ENCODE measurements around the gene SPIB. TPM values are rescaled to one million over a fixed set of nuclear protein-coding genes. Genes with fewer than 3 reads are reported as not detected.

SPIB gene
- polyA plus RNA-seq, 1 experiment = not detected

DNA sequence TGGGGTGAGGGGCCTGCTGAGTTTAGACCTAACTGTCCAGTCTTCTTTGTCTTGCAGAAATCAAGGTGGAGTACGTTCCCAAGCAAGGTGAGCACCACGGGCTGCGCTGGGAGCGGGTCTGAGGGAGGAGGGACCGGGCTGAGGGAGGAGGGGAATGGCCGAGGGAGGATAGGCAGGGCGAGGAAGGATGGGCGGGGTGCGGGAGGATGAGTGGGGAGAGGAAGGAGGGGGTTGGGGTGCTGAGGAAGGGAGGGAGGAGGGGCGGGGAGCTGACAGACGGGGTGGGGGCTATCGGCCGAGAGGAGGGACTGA is 32.4 kb downstream of the SPIB start:
- TF ChIP-seq, protein P1, sequence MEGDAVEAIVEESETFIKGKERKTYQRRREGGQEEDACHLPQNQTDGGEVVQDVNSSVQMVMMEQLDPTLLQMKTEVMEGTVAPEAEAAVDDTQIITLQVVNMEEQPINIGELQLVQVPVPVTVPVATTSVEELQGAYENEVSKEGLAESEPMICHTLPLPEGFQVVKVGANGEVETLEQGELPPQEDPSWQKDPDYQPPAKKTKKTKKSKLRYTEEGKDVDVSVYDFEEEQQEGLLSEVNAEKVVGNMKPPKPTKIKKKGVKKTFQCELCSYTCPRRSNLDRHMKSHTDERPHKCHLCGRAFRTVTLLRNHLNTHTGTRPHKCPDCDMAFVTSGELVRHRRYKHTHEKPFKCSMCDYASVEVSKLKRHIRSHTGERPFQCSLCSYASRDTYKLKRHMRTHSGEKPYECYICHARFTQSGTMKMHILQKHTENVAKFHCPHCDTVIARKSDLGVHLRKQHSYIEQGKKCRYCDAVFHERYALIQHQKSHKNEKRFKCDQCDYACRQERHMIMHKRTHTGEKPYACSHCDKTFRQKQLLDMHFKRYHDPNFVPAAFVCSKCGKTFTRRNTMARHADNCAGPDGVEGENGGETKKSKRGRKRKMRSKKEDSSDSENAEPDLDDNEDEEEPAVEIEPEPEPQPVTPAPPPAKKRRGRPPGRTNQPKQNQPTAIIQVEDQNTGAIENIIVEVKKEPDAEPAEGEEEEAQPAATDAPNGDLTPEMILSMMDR (IDR thresholded peaks at IDR 0.05; ENCODE audit: low read depth, low read length) = no peak
- H3K27ac ChIP-seq (ENCODE audit: low read depth, low read length) = no peak overlapping the region
- ChIA-PET CTCF (interaction anchor here (1.7 kb wide), 1 partner anchor 11 kb away, joined by 6 read pairs; no protein-coding TSS in a partner anchor), POLR2A (no interaction called here)
- H3K27me3 ChIP-seq (ENCODE audit: control insufficient read depth, insufficient read depth, low read length) = peaks cover 5% of the 10 kb centered on the region
- no peak overlapping the region for H3K4me3 ChIP-seq (ENCODE audit: low read depth, low read length)
- H3K9me3 ChIP-seq (ENCODE audit: control insufficient read depth, insufficient read depth, low read length) = no peaks in the 10 kb centered on the region; the same call in 1 of the 2 replicates
- DNase-seq (ENCODE audit: low read depth, low spot score) = no peak

DNA sequence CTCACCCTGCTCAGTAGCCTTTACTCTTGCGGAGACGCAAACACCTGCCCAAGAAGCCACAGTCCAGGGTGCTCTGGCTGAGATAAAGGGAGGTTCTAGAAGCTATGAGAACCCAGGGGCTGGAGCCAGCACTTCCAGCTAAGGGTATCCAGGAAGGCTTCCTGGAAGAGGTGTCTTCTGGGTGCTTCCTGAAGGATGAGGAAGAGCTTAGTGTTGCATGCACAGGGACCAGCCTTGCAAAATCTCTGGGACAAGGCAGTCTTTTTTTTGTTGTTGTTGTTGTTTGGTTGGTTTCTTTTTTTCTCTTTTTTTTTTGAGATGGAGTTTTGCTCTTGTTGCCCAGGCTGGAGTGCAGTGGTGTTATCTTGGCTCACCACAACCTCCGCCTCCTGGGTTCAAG is 34.5 kb downstream of the SPIB start:
- TF ChIP-seq, protein P1 (IDR thresholded peaks at IDR 0.05; ENCODE audit: low read depth, low read length) = no peak
- H3K27me3 ChIP-seq (ENCODE audit: control insufficient read depth, insufficient read depth, low read length) = peaks cover 7% of the 10 kb centered on the region
- ChIA-PET CTCF (interaction anchor here (1.8 kb wide), 1 partner anchor 9 kb away, joined by 4 read pairs; no protein-coding TSS in a partner anchor), POLR2A (no interaction called here)
- no peaks in the 10 kb centered on the region; the same call in 1 of the 2 replicates for H3K9me3 ChIP-seq (ENCODE audit: control insufficient read depth, insufficient read depth, low read length)
- no peak overlapping the region for H3K27ac ChIP-seq (ENCODE audit: low read depth, low read length)
- DNase-seq (ENCODE audit: low read depth, low spot score) = no peak
- H3K4me3 ChIP-seq (ENCODE audit: low read depth, low read length) = no peak overlapping the region

DNA sequence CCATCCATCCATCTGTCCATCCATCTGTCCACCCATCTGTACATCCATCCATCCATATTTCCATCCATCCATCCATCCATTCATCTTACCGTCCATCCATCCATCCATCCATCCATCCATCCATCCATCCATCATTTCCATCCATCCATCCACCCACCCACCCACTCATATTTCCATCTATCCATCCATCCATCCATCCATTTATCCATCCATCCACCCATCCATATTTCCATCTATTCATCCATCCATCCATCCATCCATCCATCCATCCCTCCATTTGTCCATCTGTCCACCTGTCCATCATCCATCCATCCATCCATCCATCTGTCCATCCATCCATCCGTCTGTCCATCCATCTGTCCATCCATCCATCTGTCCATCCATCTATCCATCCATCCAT is 37.3 kb downstream of the SPIB start:
- POLR2A ChIA-PET = no interaction called here
- no peak overlapping the region for H3K4me3 ChIP-seq (ENCODE audit: low read depth, low read length)
- TF ChIP-seq, protein P1 (IDR thresholded peaks at IDR 0.05; ENCODE audit: low read depth, low read length) = no peak
- CTCF ChIA-PET = interaction anchor here (0.7 kb wide), 1 partner anchor 23 kb away, joined by 5 read pairs; no protein-coding TSS in a partner anchor
- no peak overlapping the region for H3K27ac ChIP-seq (ENCODE audit: low read depth, low read length)
- no peak for DNase-seq (ENCODE audit: low read depth, low spot score)
- H3K27me3 ChIP-seq (ENCODE audit: control insufficient read depth, insufficient read depth, low read length) = peaks cover 11% of the 10 kb centered on the region
- H3K9me3 ChIP-seq (ENCODE audit: control insufficient read depth, insufficient read depth, low read length) = no peaks in the 10 kb centered on the region; the same call in 1 of the 2 replicates

DNA sequence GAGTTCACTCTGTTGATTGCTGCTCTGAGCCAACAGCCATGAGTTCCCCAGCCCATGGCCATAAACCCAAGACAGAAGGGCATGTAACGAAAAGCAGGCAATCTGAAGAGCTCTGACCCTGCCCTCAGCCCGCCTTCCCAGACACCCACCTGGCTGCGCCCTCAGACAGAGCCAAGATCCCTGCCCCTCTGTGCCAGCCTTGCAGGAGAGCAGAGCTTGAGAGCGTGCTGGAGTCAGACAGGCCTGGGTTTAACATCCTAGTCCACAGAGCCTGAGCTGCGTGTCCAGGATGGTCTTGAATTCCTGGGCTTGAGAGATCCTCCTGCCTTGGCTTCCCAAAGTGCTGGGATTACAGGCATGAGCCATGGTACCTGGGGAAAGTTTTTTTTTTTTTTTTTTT is 38.6 kb downstream of the SPIB start:
- H3K27me3 ChIP-seq (ENCODE audit: control insufficient read depth, insufficient read depth, low read length) = peaks cover 11% of the 10 kb centered on the region
- CTCF ChIA-PET = interaction anchor here (0.7 kb wide), 1 partner anchor 48 kb away, joined by 3 read pairs; no protein-coding TSS in a partner anchor
- no peak overlapping the region for H3K27ac ChIP-seq (ENCODE audit: low read depth, low read length)
- POLR2A ChIA-PET = no interaction called here
- TF ChIP-seq, protein P1 (IDR thresholded peaks at IDR 0.05; ENCODE audit: low read depth, low read length) = no peak
- H3K9me3 ChIP-seq (ENCODE audit: control insufficient read depth, insufficient read depth, low read length) = no peaks in the 10 kb centered on the region; the same call in 1 of the 2 replicates
- no peak overlapping the region for H3K4me3 ChIP-seq (ENCODE audit: low read depth, low read length)
- DNase-seq (ENCODE audit: low read depth, low spot score) = no peak

DNA sequence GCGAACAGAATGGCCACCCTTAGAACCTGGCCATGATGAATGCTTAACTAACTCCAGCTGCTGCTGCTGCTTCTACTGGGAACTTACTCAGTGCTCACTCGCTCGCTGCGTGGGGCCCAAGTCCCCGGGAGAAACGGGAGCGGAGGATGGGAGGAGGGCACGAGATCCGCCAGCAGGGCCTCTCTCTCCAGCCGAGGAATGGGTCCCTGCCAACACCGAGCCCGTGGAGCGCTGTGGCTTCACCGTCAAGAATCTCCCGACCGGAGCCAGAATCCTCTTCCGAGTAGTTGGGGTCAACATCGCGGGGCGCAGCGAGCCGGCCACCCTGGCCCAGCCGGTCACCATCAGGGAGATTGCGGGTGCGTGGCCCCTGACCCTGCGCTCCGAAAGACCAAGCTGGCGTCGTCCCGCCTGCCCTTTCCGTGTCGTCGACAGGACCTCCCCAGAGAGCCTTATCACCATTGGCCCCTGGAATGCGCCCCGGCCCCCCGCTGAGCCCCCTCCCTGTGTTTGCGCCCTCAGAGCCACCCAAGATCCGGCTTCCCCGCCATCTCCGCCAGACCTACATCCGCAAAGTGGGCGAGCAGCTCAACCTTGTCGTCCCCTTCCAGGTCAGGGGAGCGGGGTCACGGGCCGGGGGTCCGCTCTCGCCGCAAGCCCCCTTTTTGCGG is 39.8 kb downstream of the SPIB start:
- POLR2A ChIA-PET = no interaction called here

More for the DNA sequence above, 39.8 kb downstream of the SPIB start:
- TF ChIP-seq, protein P1 (IDR thresholded peaks at IDR 0.05; ENCODE audit: low read depth, low read length) = no peak
- Histone ChIP-seq H3K4me3 (ENCODE audit: low read depth, low read length) (peak overlapping the region; percentile 20; the same call in 1 of the 2 replicates), H3K27ac (ENCODE audit: low read depth, low read length) (no peak overlapping the region), H3K9me3 (ENCODE audit: control insufficient read depth, insufficient read depth, low read length) (no peaks in the 10 kb centered on the region; the same call in 1 of the 2 replicates), H3K27me3 (ENCODE audit: control insufficient read depth, insufficient read depth, low read length) (peaks cover 11% of the 10 kb centered on the region)
- no peak for DNase-seq (ENCODE audit: low read depth, low spot score)
- CTCF ChIA-PET = interaction anchor here (0.5 kb wide), 1 partner anchor 101 kb away, joined by 3 read pairs; no protein-coding TSS in a partner anchor

Measured in AG04450 (cell line).